Astrocyte (in vitro differentiated cells and primary cell): Measurements from ENCODE around the gene DGKQ.

ENCODE experiments used
- EZH2 ChIP-seq: IDR thresholded peaks from 2 replicates; pipeline ENCODE4 v1.6.1; 2012; ENCODE audit warnings: mild to moderate bottlenecking, low read length, inconsistent platforms; ENCODE audit not compliant: insufficient read depth
- TF ChIP-seq, protein P1 (sequence below): IDR thresholded peaks from 2 replicates; pipeline ENCODE4 v1.5.1; 2011; ENCODE audit warnings: low read depth, mild to moderate bottlenecking, inconsistent platforms, low read length, moderate library complexity; ENCODE audit not compliant: insufficient read depth

GRCh38 chr4:1004557-1005485 lies 31.5 kb upstream of the DGKQ start:
- no peak for TF ChIP-seq EZH2
- TF ChIP-seq, protein P1, sequence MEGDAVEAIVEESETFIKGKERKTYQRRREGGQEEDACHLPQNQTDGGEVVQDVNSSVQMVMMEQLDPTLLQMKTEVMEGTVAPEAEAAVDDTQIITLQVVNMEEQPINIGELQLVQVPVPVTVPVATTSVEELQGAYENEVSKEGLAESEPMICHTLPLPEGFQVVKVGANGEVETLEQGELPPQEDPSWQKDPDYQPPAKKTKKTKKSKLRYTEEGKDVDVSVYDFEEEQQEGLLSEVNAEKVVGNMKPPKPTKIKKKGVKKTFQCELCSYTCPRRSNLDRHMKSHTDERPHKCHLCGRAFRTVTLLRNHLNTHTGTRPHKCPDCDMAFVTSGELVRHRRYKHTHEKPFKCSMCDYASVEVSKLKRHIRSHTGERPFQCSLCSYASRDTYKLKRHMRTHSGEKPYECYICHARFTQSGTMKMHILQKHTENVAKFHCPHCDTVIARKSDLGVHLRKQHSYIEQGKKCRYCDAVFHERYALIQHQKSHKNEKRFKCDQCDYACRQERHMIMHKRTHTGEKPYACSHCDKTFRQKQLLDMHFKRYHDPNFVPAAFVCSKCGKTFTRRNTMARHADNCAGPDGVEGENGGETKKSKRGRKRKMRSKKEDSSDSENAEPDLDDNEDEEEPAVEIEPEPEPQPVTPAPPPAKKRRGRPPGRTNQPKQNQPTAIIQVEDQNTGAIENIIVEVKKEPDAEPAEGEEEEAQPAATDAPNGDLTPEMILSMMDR: no peak
